Left colon (tissue), 2 donors: ENCODE data around the gene LRRC1. TPM values are rescaled to one million over a fixed set of nuclear protein-coding genes. Genes with fewer than 3 reads are reported as not detected.
A peak's percentile ranks its signal among the peaks of the same experiment; 100 is the strongest.

Source experiments
- ATAC-seq: fragments of 200-7000 bp; cut with Tn5 transposase; one replicate; pipeline ENCODE4 v1.9.1; 2020; ENCODE audit warnings: mild to moderate bottlenecking, moderate library complexity
- DNase-seq, 2 donors: peaks; one replicate each; pipeline ENCODE4 v3.0.0-alpha.2; 2020
- intact Hi-C, 2 donors: fragments of 100-400 bp; cut with DNase I in 1 of 2; cut with micrococcal nuclease in 1 of 2; formaldehyde crosslinking; loops; one replicate each; pipeline versions ENCODE4 v1.11.2 to v1.14.0; 2022; cut with DNase I, micrococcal nuclease
- total RNA-seq, 2 donors: library from RNA; stranded (reverse); fragmentation: NEBNext Ultra II Directional; extraction: Animal tissue kit (Norgen Biotek cat#: 25700); gene quantifications; one replicate each; pipeline ENCODE4 v1.2.1, GENCODE V29; 2021
- donor health status: DM: no; HTN: no; CAD: no.
- donor health status: DM: yes; HTN: yes; CAD: no.

The LRRC1 gene
- total RNA-seq, 2 donors from 2014 or later: 69.2 to 85.7 TPM

DNA sequence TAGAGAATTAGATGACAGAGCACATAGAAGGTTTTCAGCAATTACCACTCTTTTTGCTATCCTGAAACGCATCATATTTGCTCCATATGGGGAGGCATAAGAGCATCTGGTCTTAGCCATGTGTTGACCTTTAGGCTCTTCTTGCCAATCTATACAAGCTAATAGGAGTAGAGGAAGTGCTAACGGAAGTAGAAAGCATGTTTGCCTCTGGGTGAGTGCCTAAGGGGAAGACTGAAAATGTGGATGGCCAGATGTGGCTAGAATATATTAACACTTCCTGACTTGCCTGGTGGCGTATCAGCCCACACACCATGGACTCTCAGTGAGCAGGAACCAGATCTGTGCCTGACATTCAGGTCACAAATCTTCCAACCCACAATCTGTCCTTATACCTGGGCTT is 136.3 kb downstream of the LRRC1 start:
- ATAC-seq (no peak), DNase-seq (no peak)
- intact Hi-C loops: no loop called here

DNA sequence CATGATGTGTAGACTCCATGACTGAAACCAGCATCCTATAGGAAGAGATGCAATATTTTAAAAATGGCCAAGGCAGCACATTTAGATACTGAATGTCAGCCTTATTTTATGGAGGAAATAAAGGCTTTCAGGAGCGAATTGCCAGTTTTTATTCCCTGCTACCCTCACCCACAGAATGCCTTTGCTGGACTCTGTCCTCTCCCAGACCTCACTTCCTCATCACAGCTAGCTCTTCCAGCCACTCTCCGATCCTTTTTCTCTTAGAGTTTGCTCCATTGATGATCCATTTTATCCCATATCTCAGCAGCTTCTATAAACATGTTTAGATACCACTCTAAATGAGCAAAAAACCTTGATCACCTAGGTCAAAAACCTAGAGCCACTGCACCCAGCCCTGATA is 137.7 kb downstream of the LRRC1 start:
- peak; percentile 88 for ATAC-seq
- no peak for DNase-seq
- intact Hi-C loops: no loop called here

DNA sequence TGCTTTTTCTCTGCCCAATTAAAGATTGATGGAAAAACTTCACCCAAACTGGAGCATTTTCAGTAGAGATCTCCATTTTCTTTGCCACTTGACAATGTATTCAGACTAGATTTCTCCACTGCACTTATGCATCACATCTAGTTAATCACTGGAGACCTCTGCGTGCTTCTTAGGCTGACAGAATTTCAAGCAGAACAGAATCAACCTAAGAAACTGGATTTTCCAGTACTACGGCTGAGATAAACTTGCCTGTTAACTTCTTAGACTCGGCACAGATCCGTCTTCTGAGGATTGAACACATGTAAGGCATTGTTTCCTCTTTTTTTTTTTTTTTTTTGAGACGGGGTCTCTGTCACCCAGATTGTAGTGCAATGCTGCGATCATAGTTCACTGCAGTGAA is 139.2 kb downstream of the LRRC1 start:
- ATAC-seq (no peak), DNase-seq (no peak)
- intact Hi-C loops: no loop called here

DNA sequence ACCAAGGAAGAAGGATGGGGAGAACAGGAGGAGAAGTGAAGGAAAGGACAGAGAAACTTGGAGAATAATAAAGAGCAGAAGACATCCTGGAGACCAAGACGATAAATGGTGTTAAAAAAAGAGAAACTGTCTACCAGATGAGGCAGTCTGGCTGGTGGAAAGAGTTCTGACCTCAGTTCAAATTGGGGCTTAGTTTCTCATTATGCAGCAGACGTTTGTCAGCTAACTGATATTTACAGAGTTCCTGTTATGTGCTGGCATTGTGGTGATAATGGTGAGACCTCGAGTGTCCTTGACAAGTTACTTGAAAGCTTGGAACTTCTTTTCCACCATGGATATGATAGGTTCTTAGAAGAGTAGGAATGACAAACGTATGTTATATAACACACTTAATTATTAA is 142.7 kb downstream of the LRRC1 start:
- intact Hi-C loops: no loop called here
- DNase-seq: no peak
- no peak for ATAC-seq

DNA sequence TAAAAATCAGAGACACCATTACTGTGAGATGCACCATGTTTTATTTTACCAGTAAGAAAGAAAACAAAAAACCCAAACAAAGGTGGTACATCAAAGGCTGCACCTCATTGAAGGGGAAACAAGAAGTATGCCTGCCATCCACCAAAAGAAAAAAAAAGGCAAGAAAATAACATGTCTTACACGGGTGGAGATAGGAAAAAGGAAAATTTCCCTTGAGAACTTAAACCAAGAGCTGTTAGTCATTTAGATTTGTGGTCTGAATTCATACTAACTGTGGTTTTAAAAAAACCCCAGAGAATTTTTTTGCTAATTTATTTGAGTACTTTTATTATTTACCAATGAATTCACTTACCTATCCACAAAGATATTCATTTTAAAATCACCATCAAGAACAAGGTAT is 144.0 kb downstream of the LRRC1 start:
- intact Hi-C loops: no loop called here
- DNase-seq: no peak
- no peak for ATAC-seq

DNA sequence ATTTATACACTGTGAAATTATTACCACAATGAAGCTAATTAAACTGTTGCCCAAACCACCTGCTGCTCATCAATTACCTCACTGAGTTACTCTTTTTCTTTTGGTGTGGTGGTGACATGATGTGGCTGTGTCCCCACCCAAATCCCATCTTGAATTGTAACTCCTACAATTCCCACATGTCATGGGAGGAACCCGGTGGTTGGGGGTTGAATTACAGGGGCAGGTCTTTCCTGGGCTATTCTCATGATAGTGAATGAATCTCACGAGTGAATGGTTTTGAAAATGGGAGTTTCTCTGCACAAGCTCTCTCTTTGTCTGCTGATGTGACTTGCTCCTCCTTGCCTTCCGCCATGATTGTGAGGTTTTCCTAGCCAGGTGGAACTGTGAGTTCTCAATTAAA is 145.0 kb downstream of the LRRC1 start:
- intact Hi-C loops: no loop called here
- DNase-seq (no peak), ATAC-seq (no peak)

DNA sequence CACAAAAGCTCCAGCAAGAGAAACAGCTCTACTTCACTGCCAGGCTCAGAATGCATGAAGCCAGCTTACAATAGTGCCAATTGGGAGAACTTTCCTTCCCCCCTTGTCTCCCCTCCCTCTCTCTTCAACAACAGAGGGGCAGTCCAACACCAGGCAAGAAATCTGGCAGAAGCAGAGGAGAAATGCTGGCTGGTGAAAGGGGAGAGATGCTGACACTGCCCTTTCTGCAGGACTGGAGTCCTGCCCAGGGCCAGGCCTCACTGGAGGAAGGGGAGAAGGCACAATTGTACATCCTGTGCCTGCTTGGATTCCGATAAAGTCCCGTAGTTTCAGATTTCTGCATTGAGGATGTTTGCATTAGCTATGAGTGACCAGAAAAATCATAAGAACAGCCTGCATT is 148.6 kb downstream of the LRRC1 start:
- DNase-seq: no peak
- no peak for ATAC-seq
- intact Hi-C loops: no loop called here

DNA sequence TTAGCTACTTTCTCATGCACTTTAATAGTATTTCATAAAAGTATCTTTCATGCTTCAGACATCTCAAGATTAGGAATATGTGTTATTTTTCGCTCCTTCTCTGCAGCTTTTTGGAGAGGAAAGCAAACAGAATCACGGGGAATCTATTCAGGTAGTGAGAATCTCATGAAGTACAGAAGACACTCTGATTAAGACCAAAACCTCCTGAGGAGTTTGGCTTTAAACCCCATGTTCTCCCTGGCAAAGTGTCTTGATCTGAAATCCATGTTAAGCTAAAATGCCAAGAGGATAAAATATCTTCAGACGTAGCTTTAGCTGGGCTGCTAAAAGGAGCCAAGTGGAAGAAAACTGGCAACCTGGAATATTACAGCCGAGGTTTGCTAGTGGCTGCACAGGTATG is 149.3 kb downstream of the LRRC1 start:
- intact Hi-C loops: no loop called here
- ATAC-seq (no peak), DNase-seq (no peak)

DNA sequence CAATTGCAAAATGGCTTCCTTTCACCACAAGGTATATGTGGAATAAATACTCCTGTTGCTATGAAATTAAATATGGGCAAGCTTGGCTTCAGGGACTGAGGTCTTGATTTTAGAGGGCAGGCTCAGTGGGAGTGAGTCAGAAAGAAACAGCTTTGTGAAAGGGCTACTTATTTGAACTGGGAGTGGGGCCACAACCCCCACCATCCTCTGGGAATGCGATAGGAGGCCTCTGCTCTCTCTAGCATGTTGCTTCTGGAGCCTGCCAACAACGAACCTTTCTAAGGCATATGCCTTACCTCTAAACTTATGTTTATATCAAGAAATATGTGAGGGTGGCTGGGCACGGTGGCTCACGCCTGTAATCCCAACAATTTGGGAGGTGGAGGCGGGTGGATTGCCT is 149.7 kb downstream of the LRRC1 start:
- no peak for ATAC-seq
- intact Hi-C loops: no loop called here
- DNase-seq: no peak

DNA sequence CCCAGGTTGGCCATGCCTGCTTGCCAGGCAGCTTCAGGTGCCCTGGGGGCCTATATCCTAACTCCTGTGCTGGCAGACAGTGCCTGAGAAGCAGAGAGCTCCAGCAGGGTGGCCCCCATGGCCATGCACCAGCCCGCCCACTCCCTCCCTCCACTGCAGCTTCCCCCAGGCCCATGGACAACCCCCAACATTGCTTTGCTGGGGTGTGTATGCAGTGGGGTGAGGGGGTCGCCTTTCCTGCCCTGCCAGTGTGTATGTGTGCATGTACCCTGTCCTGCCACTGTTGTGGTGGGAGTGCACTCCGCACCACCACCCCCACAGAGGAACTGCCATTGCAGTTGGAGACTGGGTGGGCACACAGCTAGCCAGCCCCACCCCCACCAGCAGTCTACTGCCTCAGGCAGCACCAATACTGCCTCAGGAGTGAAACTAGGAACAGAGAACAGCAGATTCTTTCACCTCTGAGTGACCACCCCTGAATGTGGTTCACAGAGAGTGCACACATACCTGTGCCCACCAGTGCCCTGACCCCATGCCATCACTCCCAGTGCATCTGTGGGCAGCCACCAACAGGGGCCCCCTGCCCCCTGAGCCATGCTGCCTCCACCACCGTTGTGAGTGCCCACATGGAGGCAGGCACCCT is 151.1 kb downstream of the LRRC1 start:
- ATAC-seq: no peak
- DNase-seq: no peak
- intact Hi-C loops: no loop called here

DNA sequence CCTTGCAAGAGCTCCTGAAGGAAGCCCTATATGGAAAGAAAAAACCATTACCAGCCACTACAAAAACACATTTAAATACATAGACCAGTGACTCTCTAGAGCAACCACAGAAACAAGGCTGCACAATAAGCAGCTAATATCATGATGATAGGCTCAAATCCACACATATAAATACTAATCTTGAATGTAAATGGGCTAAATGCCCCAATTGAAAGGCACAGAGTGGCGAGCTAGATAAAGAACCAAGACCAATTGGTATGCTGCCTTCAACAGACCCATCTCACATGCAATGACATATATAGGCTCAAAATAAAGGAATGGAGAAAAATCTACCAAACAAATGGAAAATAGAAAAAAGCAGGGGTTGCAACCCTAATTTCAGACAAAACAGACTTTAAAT is 153.0 kb downstream of the LRRC1 start:
- intact Hi-C loops: no loop called here
- ATAC-seq (no peak), DNase-seq (no peak)

DNA sequence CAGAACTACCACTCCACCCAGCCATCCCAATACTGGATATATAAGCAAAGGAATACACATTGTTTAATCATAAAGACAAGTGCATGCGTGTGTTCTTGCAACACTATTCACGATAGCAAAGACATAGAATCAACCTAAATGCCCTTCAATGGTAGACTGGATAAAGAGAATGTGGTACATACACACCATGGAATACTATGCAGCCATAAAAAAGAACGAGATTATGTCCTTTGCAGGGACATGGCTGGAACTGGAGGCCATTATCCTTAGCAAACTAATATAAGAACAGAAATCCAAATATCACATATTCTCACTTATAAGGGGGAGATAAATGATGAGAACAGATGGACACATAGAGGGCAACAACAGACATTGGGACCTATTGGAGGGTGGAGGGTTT is 156.6 kb downstream of the LRRC1 start:
- ATAC-seq (no peak), DNase-seq (no peak)
- intact Hi-C loops: no loop called here

DNA sequence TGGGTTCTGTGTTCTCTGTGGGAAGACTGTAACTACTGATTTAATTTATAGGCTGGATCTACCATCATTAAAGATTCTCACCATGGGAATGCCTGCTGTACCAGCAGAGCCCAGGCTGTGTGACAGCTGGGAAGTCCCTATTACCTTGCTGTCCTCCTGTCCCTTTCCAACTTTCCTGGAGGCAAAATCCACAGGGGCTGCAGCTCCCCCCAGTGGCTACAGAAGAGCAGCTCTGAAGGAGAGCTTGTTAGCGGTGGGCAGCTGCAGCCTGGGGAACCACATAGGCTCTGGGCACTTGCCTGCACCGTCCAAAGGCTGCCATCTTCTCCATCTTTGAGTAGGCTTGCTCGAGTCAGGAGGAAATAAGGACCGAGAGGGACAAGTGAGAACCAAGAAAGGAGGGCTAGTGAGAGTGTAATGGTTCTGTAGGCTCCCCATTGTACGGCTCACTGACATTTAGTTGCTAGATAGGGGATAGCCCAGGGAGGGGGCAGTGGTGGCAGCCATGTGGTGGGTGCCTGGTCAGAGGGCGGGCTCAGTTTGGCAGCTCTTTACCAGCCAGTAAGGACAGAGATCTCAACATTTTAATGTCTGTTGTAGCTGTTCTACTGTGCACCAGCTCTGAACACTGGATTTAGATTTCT is 161.4 kb downstream of the LRRC1 start:
- DNase-seq (peak; percentile 65 to 86), ATAC-seq (peak; percentile 100)
- intact Hi-C loops: loop anchor here in 1 of 2 donors (5.0 kb wide), 1 partner anchor 229 kb away; no protein-coding TSS in a partner anchor

DNA sequence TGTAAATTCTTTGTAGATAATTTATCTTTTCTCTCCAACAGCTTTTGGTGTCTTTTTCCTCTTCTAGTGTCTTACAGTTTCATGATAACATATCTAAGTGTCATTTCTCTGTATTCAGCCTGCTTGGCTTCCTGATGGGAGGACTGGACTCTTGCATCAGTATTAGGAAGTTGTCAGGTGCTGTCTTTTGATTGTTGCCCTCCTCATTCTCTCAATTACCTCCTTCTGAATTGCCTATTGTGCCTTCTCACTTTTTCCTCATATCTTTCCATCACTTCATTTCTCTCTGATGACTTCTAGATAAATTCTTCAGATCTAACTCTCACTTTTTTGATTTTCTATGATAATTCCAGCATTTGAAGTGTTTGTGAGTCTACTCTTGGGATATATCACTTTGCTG is 162.0 kb downstream of the LRRC1 start:
- ATAC-seq (no peak), DNase-seq (no peak)
- intact Hi-C loops: loop anchor here in 1 of 2 donors (5.0 kb wide), 1 partner anchor 230 kb away; no protein-coding TSS in a partner anchor

DNA sequence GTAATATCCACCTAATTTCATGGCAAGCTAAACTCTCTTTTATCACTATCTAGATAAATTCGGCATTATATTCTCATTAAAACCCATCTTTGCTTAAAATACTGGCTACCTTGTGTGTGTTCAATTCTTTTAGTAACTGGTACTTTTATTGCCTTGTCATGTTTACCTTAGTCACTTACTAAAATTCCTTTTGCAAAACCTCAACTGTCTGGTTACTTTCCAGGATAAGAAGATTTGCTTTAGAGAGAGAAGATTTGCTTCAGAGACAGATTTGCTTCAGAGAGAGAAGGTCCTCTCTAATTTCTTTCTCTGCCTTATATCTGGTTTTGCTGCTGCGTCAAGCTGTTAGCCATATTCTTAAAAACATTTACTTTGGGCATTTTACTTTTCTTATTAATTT is 164.9 kb downstream of the LRRC1 start:
- DNase-seq (no peak), ATAC-seq (no peak)
- intact Hi-C loops: loop anchor here in 1 of 2 donors (2.0 to 5.0 kb wide), 2 partner anchors 167 to 232 kb away; no protein-coding TSS in a partner anchor

DNA sequence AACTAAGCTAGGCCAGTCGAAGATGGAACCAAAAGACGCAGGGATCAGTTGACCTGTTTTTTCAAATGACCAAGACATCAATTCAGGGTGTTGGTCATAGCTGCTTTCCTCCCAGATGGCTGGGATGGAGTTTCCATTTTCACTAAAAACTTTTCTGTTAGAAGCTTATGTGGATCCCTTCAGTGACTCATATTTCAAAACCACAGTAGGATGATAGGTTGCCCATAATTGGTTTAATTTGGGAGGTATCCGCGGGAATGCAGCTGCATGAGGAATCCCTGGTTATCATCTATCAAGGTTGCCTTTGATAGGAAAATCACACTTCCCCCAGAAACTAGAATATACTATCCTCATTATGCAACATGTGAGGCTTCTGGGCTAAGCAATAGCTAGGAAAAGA is 165.5 kb downstream of the LRRC1 start:
- intact Hi-C loops: no loop called here
- ATAC-seq: no peak
- DNase-seq: no peak

DNA sequence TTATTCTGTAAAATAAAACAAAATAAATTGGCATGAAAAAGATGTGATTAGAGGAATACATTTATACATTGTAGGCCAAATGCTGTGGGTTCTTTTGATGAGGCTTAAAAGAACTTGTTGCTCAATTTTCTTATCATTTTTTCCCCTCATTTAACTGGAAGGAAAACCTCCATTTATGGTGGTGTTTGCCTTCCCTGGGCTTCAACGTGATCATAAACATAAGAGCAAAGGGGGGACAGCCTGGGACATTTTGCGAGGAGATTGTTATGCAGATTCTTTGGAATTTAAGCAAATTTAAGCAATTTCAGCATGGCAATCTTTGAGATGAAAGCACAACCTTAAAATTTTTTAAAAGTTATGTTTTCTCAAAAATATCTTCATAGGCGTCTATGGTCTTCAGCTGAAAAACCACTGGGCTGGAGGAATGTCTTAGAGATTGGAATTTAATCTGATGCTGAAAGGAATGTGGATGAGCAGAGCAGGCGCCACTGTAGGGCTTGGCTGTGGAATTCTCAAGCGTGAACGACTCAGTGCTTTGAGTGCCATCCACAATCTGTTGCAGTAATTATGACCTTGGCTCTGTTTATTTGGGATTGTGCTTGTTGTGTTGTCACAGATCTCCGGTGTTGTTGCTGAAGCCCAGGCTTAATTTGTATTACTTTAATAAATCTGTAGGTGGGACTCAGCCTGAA is 167.0 kb downstream of the LRRC1 start:
- DNase-seq (no peak), ATAC-seq (no peak)
- intact Hi-C loops: no loop called here

DNA sequence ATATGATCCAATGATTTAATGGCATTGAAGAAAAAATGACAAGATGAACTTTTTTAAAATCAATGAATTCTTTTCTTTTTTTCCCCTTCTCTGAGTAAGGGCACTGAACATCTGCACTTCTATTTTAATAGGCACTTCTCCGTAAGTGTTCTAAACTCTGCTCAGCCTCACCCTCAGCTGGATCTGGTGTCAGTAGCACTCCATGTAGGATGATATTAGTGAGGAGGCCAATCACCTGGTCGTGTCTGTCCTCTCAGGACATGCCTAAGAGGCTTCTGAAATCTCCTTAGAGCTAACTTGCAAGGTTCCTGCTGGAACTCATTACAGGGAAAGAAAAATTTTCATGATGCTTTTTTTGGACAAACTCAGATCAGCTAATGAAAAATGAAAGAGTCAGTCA is 167.8 kb downstream of the LRRC1 start:
- DNase-seq: no peak
- no peak for ATAC-seq
- intact Hi-C loops: no loop called here

DNA sequence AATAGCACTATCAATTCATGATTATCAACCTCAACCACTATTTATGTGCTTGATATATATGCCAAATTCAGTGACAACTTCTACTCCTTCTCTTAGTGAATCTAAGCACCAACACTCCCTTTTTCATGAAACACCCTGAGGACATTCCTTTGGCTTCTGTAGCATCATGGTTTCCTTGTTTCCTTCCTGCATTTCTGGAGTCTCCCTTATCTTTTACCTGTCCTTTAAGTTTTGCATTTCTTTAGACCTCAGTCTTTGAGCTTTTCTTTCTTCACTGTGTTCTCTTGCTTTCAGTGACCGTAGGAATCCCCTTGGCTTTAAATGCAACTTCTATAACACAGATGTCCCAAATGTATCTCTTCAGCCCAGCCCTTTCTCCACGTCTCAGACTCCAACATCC is 172.6 kb downstream of the LRRC1 start:
- DNase-seq: no peak
- ATAC-seq: no peak

More for the DNA sequence above, 172.6 kb downstream of the LRRC1 start:
- intact Hi-C loops: no loop called here
